HG03097 (cell line): Measurements from ENCODE around the gene CFAP43.
A peak's percentile ranks its signal among the peaks of the same experiment; 100 is the strongest.

Source experiments
- ATAC-seq: cut with Tn5 transposase; IDR thresholded peaks from one replicate; pipeline ENCODE4 v1.9.1; 2021; ENCODE audit not compliant: unreplicated experiment, low FRiP score

CFAP43 gene

GRCh38 chr10:104231784-104232612, at the start of gene CFAP43:
TSS of gene CFAP43 (minus strand) at chr10:104232364. CDS start at chr10:104232246, 118 bp downstream.
- peak; percentile 100 for ATAC-seq

GRCh38 chr10:104281694-104282093, 49.5 kb upstream of the CFAP43 start:
- ATAC-seq = no peak

GRCh38 chr10:104279550-104280259, 47.5 kb upstream of the CFAP43 start:
- ATAC-seq = no peak

- no peak for ATAC-seq
Observed at GRCh38 chr10:104277785-104278184, 45.6 kb upstream of the CFAP43 start.

- ATAC-seq = no peak
Observed at GRCh38 chr10:104276192-104276591, 44.0 kb upstream of the CFAP43 start.

- no peak for ATAC-seq
Observed at GRCh38 chr10:104274762-104275721, 42.9 kb upstream of the CFAP43 start.

GRCh38 chr10:104273899-104274575, 41.9 kb upstream of the CFAP43 start:
- ATAC-seq = no peak

GRCh38 chr10:104273286-104273685, 41.1 kb upstream of the CFAP43 start:
- ATAC-seq = no peak

GRCh38 chr10:104268713-104269645, 36.8 kb upstream of the CFAP43 start, which contains the start of gene GSTO2:
TSS of gene GSTO2 (plus strand) at chr10:104269184. CDS start at chr10:104274916, 5,732 bp downstream.
- ATAC-seq = peak; percentile 99

- no peak for ATAC-seq
Observed at GRCh38 chr10:104268405-104268712, 36.2 kb upstream of the CFAP43 start.

- ATAC-seq = no peak
Observed at GRCh38 chr10:104267721-104268404, 35.7 kb upstream of the CFAP43 start.

GRCh38 chr10:104264783-104265182, 32.6 kb upstream of the CFAP43 start:
- ATAC-seq = no peak

- no peak for ATAC-seq
Observed at GRCh38 chr10:104262055-104262454, 29.9 kb upstream of the CFAP43 start.

- ATAC-seq = no peak
Observed at GRCh38 chr10:104260775-104261115, 28.6 kb upstream of the CFAP43 start.

- no peak for ATAC-seq
Observed at GRCh38 chr10:104259999-104260774, 28.0 kb upstream of the CFAP43 start.

- ATAC-seq = no peak
Observed at GRCh38 chr10:104259456-104259855, 27.3 kb upstream of the CFAP43 start.

- ATAC-seq = no peak
Observed at GRCh38 chr10:104258209-104258608, 26.0 kb upstream of the CFAP43 start.

GRCh38 chr10:104257235-104257634, 25.1 kb upstream of the CFAP43 start:
- ATAC-seq = no peak
